Measurements from ENCODE around the gene PPFIBP2.

The PPFIBP2 gene

GRCh38 chr11:7581021-7581590 lies 67.3 kb downstream of the PPFIBP2 start:
- DNase-seq, result no peak

DNA sequence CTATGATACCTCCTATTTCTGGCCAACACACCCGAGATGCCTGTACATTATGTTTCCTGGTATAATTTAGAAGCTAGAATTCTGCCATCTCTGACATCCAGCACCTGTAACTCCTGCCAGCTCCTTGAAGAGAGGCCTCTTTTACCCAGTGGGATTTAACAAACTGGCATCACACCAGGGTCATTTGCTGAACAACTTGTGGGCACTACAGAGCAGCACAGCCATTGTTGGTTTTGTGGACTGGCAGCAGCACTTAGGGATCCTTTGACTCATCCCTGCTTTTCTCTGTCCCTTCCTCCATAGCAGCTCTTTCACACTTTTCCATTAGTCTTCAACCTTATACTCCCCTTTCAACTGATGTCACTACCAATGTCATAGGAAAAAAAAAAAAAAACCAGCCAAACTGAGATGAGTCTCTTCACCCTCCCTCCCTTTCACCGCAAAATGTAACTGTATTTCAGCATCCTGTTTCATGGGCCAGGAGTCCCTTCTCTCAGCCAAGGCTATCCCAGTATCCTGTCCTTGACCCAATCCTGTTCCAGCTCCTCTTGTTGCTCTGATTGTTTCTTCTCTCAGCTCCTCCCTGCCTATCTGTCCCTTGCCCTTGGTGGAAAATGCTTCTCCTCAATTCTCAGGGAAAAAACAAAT lies 68.7 kb downstream of the PPFIBP2 start:
- no peak for DNase-seq

DNA sequence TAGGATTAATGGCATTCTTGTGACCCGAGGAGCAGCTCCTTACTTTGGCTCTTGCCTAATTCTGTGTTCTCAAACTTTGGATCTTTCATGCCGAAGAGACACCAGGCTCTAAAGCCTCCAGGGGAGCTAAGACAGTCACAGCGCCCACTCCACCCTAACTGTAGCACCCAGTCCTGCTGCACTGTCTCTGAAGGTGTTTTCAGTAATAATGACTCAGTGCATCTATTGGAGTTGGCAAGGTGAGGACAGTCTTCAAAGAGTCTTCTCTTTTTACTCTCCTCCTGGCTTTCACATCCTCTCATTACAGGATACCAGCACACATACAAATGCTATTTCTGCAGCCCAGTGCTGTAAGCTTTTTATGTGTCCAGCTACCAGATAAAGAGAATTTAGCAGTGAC lies 69.4 kb downstream of the PPFIBP2 start:
- no peak for DNase-seq

GRCh38 chr11:7584910-7585309 lies 71.1 kb downstream of the PPFIBP2 start:
- DNase-seq, result no peak

GRCh38 chr11:7585816-7586215 lies 72.0 kb downstream of the PPFIBP2 start:
- no peak for DNase-seq

DNA sequence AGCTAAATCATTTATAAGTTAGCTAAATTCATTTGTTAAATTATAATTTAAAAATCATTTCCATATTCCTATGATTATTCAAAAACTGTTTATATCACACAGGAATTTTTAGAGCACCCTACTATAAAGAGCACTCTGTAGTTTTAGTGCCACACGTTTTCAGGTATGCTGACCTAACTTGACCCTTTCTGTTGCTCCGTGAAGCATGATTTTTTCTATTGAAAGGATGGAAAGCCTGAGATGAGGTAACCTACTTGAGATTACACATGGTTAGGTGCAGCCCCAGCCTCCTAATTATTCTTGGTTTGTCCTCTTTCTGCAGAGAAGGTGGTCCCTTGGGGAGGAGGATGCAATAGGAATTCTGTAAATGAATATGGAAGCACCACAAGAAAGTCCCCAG lies 72.6 kb downstream of the PPFIBP2 start:
- DNase-seq, result no peak

DNA sequence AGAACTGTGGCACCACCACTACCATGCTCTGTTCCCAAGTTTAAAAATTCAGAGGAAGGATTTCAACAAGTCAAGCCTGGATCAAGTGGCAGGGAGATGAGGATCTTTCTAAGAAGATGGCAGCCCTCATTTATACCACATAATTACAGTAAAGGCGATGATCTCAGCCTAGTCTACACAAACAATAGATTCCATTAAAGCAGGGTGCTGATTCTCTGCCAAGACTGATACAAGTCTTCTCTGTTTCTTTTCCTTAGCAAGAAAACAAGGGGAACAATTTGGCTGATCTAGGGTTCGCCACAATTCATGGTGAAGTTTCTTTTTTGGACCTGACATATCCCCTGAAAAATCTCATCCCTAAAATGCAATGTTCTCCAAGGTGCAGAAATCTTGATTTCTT lies 73.9 kb downstream of the PPFIBP2 start:
- no peak for DNase-seq

DNA sequence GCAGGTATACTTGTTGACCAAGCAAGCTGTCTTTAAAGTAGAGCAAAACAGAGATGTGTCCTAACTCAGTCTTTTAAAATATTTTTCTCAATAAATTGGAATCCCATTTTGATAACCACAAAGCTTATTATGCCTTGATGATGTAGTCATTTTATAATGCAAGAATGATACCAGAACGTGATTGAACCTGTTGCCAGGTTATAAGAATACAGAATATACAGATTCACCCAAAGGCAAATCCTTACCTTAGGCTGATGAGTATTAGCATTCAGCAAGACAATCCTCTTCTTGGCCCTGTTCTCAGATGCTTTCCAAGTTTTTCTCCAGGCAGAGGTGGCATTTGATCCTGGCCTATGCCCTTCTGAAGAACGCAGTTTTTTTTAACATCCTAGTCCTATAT lies 76.1 kb downstream of the PPFIBP2 start:
- no peak for DNase-seq

DNA sequence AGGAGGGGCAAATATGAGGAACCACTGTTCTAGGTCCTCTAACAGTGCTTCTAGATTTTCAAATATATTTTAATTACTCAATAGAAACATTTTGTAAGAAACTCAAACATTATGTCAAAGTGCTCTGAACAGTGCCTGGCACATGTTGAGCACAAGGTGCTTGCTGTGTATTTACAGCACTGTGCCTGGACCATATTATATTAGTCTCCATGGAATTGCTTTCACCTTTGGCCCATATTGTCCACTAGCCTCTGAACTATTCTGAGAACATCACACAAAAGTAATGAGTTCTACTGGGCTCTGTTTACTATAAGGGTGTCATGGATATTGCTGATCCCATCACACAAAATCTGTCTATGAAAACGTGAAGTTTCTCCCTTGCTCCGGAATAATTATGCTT lies 76.7 kb downstream of the PPFIBP2 start:
- DNase-seq, result no peak

DNA sequence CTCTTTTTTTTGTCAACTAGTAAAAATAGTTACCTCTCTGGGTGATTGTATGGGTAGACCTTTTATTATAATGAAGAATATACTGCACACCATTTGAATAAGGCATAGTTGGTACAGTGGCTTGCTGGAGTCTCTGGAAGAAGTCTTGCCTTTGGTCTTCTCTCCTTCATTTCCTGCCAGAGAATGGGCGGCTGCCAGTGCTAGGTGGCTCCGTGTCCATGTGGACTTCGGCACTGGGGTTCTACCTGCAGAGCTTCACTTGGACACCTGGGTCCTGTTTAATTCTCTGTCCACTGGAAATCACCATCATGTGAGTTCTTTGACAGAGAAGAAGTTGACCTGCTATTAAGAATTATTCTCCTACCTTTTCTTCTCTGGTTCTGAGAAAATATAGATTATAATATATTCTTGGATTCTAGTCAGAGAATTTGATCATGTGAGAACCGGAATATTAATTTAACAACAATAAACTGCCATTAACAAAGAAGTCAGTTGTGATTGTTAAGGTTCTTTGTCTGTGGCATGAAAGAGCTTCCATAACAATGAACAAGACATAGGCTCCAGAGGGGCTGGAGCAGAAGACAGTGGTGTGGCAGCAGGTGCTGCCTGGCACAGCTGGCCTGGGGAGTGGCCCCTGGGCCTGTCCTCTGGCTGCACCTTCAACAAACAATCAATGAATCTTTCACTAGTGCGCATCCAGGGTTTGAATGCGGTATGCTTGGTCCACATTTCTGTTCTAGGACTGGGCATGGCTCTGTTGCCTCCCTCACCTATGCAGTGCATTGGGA lies 77.5 kb downstream of the PPFIBP2 start:
- DNase-seq, result no peak

DNA sequence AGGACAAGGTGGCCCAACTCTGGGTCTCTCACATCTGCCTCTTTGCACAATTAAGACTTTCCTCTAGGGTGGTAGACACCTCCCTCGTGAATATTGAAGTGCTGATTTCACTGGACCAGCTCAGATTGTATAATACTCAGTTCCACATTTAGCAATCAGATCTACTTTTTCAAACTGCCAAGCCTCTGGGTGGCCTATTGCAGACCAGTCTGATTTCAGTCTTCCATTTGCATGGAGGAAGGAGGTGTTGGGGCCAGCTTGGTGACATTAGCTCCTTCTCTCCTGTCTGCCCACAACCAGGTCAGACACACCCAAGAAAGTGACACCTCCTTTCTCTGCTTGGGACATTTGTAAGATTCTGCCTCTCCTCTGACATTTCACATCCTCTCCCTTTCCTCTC lies 78.2 kb downstream of the PPFIBP2 start:
- no peak for DNase-seq

- DNase-seq, result no peak
Observed at GRCh38 chr11:7592711-7593110, 78.9 kb downstream of the PPFIBP2 start.

DNA sequence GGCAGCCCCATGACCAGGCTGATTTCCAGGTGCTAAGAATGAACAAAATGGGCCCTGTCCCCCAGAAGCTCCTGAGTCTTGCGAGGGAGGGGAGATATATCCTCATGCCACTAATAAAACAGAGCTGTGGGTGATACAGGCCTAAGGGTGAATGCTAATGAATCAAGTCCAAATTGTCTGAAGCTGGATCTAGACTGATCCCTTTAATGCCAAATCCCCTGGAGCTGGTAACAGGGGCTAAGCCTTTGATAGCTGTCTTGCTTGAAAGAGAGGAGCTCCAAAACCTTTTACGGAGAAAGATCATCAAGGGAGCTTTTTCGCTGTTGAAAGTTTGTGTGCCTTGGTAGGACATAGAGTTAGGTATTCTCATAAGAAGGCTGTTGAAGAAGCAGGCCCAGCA lies 79.7 kb downstream of the PPFIBP2 start:
- DNase-seq, result no peak

GRCh38 chr11:7595016-7595866 lies 81.4 kb downstream of the PPFIBP2 start:
- no peak for DNase-seq

DNA sequence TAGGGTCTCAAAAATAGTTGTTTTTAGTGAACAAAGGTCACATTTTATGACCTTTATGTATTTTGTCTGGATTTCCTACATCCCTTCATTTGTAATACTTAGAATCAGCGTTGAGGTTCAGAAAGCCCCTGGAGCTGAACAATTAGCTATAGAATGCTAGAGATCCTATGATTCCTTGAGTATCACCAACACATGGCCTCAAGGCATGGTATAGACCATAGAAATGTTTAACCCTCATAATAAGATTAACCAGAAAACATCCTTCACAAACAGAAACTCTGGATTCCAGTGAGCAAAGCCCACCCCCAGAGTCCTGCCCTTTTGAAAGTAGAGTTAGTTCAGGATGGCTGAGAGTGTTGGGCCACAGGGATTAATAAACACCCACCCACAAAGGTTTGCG lies 82.2 kb downstream of the PPFIBP2 start:
- no peak for DNase-seq

- DNase-seq, result no peak
Observed at GRCh38 chr11:7596975-7597391, 83.2 kb downstream of the PPFIBP2 start.

- DNase-seq, result peak; percentile 96 to 97
Observed at GRCh38 chr11:7597620-7598019, 83.8 kb downstream of the PPFIBP2 start.

DNA sequence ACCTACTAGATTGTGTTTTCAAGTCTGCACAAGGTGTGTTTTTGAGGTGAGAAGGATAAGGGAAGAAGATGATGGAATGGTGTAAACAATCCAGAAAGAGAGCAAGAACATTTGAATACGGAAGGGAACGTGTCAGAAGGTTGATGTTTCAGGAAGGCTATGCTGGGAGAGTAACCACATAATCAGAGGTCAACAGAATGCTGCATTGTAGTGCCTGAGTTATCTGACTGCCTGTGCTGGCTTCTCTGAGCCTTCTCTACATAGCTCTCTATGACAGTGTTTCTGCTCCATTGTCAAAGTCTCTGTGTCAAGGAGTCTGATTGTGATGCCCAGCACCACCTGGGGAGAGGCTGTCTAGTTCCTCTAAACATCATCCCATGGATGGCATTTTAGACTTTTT lies 85.4 kb downstream of the PPFIBP2 start:
- peak in 1 of 2 experiments; percentile 24 for DNase-seq

DNA sequence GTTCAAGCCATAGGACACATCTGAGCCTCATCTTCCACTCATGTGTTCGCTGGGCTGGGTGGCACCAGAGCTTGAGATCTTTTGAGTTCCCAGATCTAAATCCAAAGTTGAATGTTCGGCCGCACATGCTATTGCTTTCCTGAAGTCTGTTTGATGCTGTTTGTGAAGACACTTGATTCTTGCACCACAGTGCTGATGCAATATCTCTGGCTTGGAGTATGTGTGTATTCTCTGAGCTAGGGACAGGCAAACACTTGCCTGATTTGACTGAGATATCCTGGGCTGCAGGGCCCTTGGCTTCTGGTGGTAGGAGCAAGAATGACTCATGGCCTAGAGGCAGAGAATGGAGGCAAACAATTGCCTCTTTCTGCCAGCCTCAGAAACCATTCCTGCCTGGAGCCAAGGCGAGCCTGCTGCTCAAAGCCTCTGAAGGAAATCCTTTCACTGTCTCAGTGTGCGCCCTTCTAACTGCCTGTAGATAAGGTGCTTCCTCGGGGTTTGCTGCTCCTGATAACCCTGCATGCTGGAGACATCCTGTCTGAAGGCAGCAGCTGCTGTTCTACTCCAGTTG lies 86.5 kb downstream of the PPFIBP2 start:
- DNase-seq, result no peak

GRCh38 chr11:7603031-7603781 lies 89.4 kb downstream of the PPFIBP2 start:
- DNase-seq, result no peak

DNA sequence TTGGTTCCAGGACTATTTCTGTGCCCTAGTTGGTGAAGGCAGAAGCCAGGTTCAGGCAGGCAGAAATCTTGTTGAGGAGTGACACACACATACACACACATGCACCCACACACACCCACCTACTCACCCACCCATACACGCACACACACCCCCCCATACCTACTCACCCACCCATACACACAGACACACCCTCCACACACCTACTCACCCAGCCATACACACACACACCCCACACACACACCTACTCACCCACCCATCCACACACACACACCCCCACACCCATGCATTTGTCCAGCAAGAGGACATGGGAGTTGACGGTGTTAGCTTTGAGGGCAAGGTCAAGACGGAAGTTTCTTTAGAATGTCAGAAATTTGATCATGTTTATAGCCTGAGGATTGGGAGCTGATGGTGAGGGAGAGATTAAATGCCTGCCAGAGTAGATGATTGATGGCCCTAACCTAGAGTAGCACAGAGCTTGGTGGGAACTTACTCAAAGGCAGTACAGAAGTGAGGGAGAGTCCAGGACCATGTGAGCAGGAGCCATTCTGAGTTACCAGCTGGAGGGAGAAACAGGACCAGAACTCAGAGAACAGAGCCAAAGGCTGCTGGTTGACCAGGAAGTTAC lies 90.6 kb downstream of the PPFIBP2 start:
- no peak for DNase-seq

All from NCI-H526 (cell line).